ENCODE results near the gene RAPGEF1.

GRCh38 chr9:131728961-131729360, 10.9 kb downstream of the RAPGEF1 start:
- TF ChIP-seq CTCF (IDR thresholded peaks at IDR 0.05) (no peak), EZH2 (IDR thresholded peaks at IDR 0.05) (no peak)
